Measurements from ENCODE around the gene ZNF512.

The ZNF512 gene

GRCh38 chr2:27638037-27638637 is 55.3 kb downstream of the ZNF512 start:
- no peak for DNase-seq (ENCODE audit: low spot score)

DNA sequence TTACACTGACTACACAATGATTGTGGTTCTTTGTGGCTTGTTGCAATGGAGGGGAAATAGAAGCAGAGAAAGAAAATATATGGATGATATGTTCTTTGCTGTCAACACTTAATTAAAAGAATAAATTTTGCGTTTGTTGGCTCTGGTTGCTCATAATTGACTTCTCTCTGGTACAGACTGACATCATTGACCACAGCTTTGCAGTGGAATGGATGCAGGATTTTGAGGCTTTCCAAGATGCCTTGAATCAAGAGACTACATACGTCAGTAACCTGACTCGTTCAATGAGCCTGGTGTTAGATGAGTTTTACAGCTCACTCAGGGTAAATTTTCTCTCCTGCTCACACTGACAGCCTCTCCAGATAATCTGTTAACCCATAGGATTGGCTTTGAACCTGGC is 55.9 kb downstream of the ZNF512 start:
- no peak for DNase-seq (ENCODE audit: low spot score)

GRCh38 chr2:27640722-27641245 is 57.9 kb downstream of the ZNF512 start:
- DNase-seq (ENCODE audit: low spot score), result no peak

DNA sequence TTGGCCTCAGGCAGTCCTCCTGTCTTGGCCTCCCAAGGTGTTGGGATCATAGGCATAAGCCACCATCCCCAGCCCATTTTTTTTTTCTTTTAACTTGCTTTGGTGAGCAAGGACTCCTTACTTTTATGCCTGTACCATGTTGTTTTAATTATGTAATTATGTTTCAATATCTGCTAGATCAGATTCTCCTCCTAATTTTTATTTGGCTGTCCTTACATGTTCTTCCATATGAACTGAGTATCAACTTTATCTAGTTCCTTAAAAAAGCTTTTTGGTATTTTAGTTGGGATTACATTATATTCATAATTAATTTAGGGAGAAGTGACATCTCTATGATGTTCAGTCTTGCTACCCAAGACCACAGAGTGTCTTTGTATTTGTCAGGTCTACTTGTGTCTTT is 62.4 kb downstream of the ZNF512 start:
- no peak for DNase-seq (ENCODE audit: low spot score)

GRCh38 chr2:27647289-27647688 is 64.4 kb downstream of the ZNF512 start:
- DNase-seq (ENCODE audit: low spot score), result no peak

- no peak for DNase-seq (ENCODE audit: low spot score)
Measured at GRCh38 chr2:27647737-27648136, 64.9 kb downstream of the ZNF512 start.

DNA sequence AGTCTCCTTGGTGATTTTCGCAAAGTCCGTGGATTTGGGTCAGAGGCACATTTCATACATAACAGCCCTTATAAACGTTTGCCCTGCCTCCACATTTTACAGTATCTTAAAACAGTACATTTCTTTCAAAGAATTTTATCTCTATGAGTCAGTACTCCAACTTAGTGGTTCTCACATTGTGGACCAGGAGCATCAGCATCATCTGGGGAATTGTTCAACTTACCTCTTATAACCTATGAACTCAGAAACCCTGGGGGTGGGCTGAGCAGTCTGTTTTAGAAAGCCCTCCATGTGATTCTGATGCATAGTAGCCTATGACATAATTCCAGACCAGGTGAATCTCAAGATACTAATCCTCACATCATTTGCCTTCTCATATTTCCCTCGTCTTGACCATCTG is 68.2 kb downstream of the ZNF512 start:
- no peak for DNase-seq (ENCODE audit: low spot score)

DNA sequence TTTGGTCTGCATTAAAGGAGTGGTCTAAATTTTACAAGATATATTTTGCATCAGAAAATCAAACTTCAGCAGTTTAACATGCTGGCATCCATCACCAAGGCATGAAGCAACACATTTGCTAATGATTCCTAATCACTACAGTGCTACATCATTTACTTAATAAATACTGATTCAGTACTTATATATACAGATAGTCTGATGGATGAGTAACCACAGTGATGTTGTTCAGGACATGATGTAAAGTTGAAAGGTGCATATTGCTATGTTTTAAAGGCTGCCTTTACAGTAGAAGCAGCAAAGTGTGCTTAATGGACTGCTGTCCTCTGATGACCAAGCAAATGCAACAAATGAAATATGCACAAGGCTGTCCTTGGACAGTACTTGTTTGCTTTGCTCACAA is 69.5 kb downstream of the ZNF512 start:
- DNase-seq (ENCODE audit: low spot score), result no peak

DNA sequence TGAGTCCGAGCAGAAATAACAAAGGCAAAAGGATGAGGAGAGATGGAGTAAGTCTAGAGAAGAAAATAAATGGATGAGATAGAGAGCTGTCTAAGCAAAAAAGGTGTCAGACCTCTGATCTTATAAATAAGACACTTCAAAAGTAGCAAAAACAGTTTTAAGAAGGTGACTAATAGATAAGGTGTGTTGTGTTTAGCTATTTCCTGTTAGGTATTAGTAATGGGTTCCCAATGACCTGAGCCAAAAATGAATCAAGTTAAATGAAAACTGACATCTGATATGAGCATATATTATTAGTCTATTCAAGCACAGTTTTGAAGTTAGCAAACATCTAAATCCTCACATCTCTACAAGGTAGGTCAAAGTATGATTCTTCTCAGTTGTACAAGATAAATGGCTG is 69.9 kb downstream of the ZNF512 start:
- DNase-seq (ENCODE audit: low spot score), result no peak

DNA sequence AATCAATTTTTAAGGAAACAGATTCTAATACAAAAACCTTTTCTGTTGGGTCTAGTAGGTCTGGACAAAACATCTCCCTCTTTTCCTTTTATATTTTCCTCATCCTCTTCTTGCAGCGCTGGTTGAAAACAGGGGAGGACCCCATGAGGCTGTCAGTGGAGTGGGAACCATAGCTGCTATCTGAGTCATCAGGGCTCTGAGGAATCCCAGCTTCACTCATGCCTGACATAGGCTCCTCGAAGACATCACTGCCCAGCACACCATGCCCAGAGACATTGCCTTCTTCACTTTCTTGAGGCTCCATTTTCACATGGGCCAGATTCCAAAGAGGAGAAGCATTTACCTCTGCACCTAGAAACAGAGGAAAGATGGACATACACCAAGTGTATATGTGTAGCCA is 70.6 kb downstream of the ZNF512 start:
- no peak for DNase-seq (ENCODE audit: low spot score)

DNA sequence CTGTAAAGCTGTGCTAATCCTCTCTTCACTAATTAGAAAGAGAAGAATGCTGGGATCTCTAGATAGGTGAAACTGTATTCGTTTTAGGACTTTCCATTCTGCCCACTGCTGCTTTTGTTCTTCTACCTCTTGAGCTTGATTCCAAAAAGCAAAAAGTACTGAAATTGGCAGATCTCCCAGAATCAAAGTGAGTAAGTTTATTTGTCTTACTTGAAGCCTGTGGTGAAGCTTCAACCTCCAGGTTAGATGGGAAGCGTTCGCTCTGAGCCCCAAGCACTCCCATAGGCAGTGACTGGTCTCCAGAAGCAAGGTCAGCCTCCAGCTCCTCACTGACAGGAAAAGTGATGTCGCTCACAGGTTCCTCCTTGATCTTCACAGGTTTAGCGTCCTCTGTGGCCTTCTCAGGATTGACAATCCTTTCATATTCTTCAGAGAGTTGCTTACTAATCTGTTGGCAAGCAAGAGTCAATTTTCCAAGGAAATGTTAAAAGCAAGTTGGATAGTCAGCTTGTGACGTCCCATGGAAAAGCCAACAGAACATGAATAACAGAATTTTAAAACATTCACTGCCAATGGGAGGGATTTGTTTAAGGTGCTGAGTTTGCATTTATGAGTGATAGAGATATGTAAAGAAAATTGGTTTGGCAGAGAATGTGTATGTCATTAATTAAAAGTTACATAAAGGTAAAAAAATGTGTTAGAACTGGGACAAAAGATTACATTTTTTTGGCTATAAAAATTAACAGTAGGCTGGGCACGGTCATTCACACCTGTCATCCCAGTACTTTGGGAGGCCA is 72.5 kb downstream of the ZNF512 start:
- DNase-seq (ENCODE audit: low spot score), result no peak

DNA sequence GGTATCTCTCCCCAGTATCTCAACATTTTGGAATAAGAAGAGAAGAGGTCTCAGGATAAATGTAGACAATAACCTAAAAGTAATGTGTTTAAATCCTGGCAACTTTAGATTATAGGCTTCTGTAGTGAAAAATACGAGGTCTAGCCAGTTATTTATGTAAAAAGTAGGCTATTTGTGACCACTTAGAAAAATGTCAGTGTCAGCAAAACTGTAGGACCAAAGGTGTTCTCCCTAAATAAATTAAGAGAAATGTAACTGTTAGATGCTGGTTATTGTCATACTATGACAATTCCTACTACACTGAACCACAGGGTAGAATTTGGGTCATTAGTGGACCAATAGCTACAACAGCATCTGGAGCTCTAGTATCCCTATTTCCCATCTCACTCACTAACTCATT is 78.5 kb downstream of the ZNF512 start:
- no peak for DNase-seq (ENCODE audit: low spot score)

DNA sequence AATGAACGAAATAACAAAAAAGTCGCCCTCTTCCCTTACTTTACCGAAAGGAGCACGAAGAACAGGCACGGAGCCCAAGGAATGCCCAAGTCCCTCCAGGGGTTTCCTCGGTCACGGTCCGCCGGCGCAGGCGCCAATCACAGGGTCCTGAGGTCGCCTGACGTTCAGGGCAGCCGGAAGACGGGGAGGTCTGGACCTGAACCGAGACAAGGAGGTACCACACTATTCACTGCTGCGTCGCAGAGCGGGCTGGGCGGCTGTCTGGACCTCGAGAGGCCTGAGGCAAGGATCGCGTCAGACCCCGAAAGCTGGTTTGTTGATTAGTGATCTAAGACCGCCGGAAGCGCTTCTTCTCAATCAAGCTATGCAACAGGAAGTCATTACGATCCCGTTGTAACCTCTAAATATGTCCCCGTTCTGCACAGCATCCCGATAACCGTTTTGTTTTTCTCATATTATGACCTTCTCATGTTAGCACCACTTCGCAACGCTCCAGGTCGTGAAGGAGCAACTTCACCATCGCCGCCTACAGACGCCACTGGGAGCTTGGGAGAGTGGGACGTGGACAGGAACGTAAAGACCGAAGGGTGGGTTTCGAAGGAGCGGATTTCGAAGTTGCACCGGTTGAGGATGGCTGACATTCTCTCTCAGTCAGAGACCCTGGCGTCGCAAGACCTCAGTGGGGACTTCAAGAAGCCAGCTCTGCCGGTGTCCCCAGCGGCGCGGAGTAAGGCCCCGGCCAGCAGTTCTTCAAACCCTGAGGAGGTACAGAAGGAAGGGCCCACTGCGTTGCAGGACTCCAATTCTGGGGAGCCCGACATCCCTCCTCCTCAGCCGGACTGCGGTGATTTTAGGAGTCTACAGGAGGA is 80.7 kb downstream of the ZNF512 start, which contains the start of the genes SLC4A1AP and SUPT7L:
TSS of gene SLC4A1AP (plus strand) at position 605 of the 869 bp plus-strand sequence. CDS start at position 631, 26 bp downstream.
TSS of gene SUPT7L (minus strand) at position 330 of the 869 bp plus-strand sequence. CDS start 1,422 bp downstream, outside the sequence.
- DNase-seq (ENCODE audit: low spot score), result peak; percentile 41

- DNase-seq (ENCODE audit: low spot score), result no peak
Measured at GRCh38 chr2:27664154-27664574, 81.3 kb downstream of the ZNF512 start.

DNA sequence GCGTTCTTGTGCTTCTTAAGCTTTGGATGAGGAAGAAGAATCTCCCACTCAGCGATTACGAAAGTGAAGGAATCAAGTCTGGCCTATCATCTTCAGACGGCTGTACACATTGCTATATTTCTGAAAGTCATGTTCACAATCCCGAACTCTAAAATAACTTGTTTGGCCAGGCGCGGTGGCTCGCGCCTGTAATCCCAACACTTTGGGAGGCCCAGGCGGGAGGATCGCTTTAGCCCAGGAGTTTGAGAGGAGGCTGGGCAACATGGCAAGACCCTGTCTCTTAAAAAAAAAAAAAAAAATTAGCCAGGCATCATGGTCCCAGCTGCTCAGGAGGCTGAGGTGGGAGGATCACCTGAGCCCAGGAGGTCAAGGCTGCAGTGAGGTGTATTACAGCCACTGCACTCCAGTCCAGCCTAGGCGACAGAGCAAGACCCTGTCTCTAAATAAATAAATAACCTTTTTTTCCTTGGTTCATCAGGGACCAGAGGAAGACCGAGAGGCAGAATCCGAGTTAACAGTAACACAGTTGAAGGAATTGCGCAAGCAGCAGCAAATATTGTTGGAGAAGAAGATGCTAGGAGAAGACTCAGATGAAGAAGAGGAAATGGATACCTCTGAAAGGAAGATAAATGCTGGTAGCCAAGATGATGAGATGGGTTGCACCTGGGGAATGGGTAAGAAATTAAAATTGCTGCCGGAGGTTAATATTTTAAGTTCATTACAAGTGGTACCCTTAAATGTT is 82.0 kb downstream of the ZNF512 start:
- no peak for DNase-seq (ENCODE audit: low spot score)

GRCh38 chr2:27667446-27667845 is 84.6 kb downstream of the ZNF512 start:
- no peak for DNase-seq (ENCODE audit: low spot score)

- no peak for DNase-seq (ENCODE audit: low spot score)
Measured at GRCh38 chr2:27671235-27671634, 88.4 kb downstream of the ZNF512 start.
